22Rv1 (cell line): ENCODE results near the gene MSN.

Experiments used
- ZFX ChIP-seq: fragments of 450-650 bp; IDR thresholded peaks from 2 replicates; pipeline ENCODE4 v1.6.1; 2017; ENCODE audit warnings: antibody characterized with exemption, borderline replicate concordance
- TF ChIP-seq, protein P1 (sequence below): fragments of 450-650 bp; IDR thresholded peaks from 2 replicates; pipeline ENCODE4 v1.5.1; 2017; ENCODE audit warnings: mild to moderate bottlenecking

DNA sequence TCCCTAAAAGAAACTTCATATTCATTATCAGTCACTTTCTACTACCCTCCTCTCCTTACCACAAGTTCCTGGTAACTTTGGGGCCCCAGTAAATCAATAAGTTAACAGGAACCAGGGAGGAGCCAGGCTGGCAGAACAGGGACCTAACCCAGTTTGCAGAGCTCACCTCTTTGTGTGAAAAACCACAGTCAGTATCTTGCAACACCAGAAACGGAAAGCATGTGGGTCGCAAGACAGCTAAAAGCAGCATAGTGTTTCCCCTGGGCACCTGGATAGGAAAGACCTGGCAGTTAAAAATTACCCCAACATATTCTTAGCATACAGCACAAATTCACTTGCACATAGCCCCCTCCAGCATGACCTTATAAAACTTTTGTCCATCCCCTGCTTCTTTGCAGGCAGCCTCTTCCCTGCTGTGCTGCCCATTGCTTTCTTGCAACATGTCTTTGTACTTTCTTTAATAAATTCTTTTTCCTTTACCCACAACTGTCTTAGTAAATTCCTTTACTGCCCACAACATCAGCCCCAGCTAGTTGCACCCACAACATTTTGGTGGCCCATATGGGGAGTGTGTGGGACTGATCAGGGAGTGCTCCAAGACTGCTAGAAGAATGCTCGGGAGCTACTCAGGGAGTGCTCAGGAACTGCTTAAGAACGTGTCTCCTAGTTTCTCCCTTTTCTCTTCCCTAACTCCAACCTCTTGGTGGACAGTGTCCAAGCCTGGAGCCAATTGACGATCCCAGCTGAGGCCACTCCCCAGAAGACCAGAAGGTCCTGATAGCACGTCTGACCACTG, 83.4 kb downstream of the MSN start:
- TF ChIP-seq, protein P1, sequence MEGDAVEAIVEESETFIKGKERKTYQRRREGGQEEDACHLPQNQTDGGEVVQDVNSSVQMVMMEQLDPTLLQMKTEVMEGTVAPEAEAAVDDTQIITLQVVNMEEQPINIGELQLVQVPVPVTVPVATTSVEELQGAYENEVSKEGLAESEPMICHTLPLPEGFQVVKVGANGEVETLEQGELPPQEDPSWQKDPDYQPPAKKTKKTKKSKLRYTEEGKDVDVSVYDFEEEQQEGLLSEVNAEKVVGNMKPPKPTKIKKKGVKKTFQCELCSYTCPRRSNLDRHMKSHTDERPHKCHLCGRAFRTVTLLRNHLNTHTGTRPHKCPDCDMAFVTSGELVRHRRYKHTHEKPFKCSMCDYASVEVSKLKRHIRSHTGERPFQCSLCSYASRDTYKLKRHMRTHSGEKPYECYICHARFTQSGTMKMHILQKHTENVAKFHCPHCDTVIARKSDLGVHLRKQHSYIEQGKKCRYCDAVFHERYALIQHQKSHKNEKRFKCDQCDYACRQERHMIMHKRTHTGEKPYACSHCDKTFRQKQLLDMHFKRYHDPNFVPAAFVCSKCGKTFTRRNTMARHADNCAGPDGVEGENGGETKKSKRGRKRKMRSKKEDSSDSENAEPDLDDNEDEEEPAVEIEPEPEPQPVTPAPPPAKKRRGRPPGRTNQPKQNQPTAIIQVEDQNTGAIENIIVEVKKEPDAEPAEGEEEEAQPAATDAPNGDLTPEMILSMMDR, result no peak
- no peak for TF ChIP-seq ZFX
